Activated gamma-delta T cell (primary cell): Measurements from ENCODE around the gene ZCCHC4.
"Not testable (repeated sequence)": the region's sequence is repeated elsewhere in the genome, so short reads cannot be mapped to it uniquely, and the experiment has no call there.

Source experiments
- DNase-seq: peaks from one replicate; lab custom pipeline; 2025; lab: John Stamatoyannopoulos, UW

Gene ZCCHC4

DNA sequence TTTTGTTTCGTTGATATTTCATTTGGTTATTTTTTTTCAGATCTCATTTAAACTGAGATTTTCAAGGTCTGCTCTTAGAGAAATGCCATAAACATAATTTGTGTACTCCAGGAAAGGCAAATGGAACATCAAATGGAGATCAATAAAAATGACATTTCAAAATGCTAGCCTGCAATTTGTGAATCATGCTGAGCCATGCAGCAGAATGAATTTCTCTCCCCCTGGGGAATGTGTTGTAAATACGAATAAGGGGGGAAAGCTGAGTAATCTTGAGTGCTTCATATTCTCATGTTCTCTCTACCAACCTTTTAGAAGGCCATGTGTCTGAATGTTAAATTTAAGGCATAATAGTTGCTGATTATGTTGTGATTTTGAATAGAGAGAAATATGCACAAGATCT lies 7.8 kb downstream of the ZCCHC4 start:
- no peak for DNase-seq

DNA sequence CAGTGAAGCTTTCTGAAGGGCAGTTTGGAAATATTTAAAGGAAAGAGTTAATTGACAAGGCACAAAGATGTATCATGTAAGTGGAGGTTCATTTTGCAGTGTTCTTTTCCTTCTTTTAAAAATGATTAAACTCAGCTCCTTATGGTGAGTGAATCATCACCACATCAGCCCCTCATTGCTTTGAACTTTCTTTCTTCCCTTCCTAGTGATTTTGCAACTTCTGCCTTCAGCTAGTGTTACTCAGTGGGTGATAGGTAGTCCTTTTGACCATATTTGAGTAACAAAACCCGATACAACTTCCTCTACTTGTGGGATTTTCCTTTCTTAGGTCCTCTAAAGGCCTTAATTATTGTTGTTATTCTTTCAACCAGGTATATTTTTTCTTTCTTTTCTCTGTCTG lies 8.2 kb downstream of the ZCCHC4 start:
- no peak for DNase-seq

DNA sequence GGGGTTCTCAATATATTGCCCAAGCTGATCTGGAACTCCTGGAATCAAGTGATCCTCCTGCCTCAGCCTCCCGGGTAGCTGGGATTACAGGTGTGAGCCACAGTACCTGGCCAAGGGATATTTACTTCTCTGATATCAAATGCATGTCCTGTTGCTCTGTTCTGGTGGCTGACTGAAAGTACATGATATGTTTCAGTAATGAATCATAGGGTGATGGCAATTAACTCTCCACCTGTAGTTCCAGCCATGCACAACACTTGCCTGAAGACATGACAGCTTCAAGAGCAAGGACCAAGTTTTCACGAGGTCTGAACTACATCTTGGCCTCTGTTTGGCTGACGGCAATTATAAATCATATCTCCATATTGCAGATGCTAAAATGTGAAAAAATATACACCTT lies 9.1 kb downstream of the ZCCHC4 start:
- no peak for DNase-seq

DNA sequence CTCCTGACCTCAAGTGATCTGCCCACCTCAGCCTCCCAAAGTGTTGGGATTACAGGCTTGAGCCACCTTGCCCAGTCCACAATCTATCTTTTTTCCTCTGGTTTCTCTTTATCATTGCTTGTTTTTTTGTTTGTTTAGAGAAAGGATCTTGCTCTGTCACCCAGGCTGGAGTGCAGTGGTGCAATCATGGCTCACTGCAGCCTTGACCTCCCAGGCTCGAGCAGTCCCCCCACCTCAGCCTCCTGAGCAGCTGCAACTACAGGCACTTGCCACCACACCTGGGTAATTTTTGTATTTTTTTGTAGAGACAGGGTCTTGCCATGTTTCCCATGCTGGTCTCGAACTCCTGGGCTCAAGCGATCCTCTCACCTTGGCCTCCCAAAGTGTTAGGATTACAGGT lies 15.9 kb downstream of the ZCCHC4 start:
- DNase-seq = not testable (repeated sequence)

DNA sequence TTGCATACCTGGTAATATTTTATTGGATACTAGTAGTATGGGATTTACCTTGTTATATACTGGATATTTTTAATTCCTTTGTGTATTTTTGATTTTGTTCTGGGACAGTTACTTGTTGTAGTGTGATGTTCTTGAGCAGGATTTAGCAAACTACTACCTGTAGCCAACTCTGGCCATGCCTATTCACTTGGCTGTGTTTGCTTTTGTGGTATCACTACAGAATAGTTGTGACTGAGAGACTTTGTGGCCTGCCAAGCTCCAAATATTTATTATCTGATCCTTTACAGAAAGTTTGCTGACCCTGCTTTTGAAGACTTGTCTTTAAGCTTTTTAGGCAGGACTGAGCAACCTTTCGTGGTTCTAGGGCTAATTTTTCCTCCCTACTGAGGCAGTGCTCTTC lies 17.8 kb downstream of the ZCCHC4 start:
- DNase-seq = no peak

DNA sequence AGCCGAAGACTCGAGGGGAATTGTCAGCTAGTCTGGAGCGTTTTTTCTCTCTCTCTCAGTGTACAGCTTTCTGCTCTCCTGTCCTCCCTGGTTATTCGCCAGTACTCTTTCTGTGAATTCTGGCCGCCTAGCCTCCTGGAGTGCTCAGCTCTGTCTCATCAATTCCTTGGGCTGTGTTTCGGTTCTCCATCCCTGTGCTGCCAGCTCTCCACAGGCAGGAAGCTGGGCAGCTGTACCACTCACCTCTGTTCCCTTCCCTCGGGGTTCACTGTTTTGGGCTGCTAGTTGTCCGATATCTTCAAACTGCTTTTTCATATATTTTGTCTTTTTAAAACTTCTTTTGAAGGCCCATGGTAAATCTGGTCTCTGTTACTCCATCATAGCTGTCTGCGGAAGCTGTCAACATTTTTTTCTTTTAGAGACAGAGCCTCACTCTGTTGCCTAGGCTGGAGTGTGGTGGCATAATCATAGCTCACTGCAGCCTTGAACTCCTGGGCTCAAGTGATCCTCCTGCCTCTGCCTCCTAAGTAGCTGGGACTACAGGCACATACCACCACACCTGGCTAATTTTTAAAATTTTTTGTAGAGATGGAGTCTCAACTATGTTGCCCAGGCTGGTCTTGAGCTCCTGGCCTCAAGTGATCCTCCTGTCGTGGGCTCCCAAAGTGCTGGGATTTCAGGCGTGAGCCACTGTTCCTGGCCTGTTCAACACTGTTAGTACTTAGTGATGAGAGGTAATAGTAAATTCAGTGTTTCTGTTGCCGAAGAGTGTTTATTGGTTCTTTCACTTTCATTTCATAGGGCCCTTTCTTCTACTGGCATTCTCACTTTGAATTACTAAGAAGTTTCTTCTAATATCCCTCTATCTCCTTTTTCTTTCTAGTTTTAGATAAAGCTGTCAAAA lies 18.6 kb downstream of the ZCCHC4 start:
- no peak for DNase-seq

DNA sequence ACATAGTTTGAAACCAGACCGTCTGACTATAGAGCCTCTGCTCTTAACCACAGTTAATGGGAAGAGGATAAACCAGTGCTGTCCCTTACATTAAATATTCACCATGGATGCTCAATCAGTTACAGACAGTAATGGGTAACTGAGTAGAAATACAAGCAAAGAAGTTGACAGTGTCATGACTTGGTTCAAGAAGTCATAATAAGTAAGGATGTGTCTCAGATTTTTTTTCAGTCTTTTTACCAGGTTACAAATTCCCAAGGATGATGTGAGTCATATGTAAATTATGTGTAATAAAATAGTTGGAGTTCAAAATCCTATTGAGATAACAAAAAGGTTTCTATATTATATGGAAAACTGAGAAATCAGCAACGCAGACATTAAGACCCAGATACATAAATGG lies 31.1 kb downstream of the ZCCHC4 start:
- no peak for DNase-seq

DNA sequence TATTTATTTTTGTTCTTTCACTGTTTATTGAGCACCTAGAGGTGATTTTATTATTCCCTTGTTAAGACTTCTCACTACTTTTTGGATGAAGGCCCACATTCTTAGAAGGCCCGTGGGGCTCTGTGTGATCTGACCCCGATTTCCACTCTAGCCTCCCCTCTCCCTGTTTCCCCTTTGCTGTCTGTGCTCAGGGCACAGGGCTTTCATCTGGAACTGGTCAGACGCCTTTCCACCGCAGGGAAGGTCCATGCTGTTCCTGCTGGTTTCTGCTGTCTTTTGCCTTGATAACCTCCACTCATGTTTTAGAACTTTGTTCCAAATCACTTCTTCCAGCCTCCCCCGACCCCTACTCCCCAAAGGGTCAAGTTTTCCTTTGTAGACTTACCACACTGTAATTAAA lies 33.2 kb downstream of the ZCCHC4 start:
- no peak for DNase-seq

DNA sequence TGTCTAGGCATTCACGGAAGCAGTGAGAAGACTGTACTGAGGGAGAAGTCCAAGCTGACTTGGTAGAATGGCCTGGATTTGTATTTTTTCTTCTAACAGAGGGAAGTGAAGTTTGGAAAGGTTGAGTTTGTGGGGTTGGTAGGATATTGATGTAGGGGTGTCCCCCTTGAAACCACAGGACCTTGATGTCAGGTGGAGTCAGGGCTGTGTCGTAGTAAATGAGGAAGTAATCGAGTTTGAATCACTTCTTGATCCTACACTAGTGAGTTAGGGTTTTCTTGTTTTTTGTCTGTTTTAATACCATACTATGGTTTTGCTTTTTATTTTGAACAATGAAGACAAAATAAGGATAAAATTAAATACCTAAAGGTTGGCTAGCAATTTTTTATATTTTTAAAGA lies 34.3 kb downstream of the ZCCHC4 start:
- DNase-seq = no peak

DNA sequence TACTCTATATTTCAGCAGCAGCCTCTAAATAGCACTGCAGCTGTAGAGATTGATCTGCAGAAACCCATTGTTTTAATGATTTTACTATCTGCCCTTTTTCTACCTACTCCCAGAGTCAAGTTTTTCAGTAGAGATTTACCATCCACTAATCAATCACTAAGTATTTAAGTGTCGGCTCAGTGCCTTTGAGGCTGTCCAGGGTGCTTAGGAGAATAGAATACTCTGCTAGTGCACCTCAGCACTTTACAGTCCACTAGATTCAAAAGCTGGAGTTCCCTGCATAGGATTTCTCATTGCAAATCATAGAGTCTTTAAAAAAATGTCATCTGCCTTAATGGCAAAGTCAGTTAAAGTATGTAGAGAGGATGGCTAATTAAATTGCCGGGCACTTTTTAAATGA lies 34.9 kb downstream of the ZCCHC4 start:
- no peak for DNase-seq

DNA sequence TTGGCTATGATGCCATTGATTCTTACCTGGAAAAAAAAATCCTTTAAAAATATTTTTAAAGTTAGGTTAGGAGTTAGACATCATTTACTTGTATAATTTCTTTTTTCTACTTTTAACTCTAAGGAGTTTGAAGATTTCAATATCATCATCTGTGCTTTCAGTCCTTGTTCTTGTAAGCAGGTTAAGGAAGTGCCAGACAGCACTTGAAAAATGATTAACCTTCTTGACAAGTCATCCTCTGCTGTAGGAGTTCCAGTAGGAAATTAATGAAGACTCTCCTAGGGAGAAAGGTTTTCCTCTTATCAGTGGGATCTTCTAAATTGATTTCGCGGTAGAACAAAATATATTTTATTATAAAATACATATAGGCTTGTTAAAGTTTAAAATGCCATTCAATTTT lies 35.4 kb downstream of the ZCCHC4 start:
- no peak for DNase-seq

DNA sequence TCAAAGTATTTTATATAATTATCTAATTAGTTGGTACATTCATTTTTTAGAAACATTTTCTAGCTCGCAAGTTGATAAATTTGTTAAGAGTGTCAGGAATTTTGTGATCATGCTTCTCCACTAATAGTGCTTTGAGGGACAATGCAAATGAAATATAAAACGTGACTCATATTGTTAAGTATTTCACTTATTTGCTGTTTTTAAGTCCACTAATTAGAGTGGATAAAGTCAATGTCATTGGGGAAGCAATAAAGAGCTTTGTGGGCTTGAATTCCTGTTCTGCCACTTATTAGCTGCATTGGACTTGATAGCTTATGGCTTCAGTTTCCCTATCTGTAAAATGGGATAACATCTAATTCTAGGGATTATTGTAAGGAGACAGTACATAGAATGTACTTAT lies 38.0 kb downstream of the ZCCHC4 start:
- no peak for DNase-seq

DNA sequence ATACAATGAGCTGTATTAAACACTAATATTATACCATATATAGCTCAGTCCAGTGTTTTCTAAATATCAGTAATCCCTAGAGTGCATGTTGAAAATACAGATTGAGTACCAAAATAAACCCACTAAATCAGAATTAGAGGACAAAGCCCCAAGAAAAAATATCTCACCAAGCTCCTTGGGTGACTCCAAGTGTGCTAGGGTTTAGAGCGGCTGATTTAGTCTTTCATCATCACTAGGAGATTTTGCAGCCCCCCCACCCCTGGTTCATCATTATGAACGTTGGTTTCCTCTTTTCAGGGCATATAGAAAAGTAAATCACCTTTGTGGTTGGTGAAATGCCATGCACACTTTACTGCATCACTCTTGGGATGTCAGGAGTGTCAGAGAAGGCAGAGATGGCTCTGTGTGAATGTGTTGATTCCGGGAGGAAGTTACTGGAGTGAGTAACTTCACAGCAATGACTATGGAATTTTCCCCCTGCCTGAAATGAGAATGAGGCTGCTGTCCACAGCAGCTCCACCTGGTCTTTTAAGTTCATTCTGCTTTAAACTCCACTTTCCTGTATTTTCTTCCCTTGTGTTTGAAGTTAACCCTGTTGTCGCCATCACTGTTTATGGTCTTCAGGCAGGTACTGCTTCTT lies 39.3 kb downstream of the ZCCHC4 start:
- no peak for DNase-seq

DNA sequence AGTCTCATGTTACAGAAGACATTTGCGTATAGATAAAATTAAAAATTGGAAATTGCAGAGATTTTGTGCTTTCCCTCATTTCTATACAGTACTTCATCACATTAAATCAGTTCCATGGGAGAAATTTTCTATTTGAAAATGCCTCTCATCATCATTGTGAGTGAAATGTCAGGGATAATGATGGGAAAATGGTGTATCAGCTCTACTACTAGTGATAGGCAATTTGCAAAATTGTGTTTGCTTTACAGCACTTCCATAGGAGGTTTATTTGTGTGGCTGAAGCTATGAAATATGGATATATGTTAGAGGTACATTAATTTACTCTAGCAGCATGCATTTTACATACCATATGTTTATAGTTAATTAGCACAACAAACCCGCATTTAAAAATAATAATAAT lies 43.5 kb downstream of the ZCCHC4 start:
- no peak for DNase-seq

DNA sequence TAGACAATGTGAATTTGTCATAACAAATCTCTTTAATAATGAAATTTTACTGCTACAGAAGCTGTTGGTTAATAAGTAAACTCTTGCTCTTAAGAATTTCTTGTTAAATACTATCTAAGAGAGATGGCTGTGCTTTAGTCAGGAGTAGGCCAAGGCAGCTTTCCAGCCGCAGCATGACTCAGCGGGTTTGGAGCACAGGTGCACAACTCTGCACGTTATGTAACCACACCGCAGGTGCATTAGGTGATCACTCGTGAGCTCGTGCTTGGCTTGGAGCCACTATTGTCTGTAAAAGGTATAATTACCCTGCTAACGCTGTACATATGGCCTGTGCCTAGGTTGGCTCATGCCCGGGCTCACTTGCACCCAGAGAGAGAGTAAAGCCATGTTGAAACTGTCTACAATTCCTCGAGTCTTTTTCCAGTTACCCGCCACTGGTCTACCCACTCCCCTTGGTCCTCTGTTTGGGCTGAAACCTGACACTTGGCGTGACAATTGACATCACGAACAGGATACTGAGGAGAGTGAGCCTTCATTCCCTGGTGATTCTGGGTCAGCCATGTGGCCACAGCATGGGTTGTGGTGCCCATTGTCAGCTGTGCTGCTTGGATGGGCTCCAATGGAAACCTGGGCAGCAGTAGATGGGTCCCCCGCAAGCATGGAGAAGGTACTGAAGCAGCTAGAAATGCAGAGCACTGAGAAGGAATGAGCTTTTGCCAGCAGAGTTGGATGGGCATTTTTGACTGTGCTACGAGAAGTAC lies 46.1 kb downstream of the ZCCHC4 start:
- DNase-seq = no peak

DNA sequence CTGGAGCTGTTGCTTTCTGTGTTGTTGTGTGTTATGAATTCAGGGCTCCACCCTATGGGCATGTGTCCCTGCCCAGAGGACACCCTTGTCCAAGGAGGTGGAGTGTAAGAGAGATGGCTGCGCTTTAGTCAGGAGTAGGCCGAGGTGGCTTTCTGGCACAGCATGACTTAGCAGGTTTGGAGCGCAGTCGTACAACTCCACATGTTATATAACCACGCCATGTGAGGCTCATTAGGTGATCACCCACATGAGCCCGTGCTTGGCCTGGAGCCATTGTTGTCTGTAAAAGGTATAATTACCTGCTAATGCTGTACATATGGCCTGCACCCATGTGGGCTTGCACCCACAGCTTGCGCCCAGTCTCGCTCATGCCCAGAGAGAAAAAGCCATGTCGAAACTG lies 48.7 kb downstream of the ZCCHC4 start:
- no peak for DNase-seq

DNA sequence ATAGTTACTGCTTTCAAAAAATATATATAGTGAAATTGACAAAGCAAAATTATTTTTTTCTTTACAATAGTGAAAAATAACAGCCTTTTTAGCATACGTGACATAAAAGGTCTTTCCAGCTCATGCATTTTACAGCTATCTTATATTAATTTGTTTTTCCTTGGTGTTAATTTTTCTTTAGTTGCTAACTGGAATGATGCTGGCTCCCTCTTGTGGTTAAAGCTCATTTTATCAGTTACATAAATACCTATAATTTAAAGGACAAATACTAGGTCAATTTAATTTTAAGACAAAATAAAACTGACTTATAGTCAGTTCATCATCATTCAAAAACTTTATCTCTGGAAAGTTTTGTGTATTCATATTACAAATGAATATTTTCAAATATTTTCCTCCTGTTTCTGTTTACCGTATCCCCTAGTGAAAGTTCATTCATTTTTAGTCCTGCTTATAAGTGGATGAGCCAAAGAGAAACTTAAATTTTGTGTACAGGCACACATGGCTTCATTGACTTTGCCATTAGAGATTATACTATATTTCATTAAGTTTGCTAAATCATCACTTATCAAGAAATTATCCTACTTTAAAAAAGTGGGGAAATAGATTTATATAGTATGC lies 54.5 kb downstream of the ZCCHC4 start:
- DNase-seq = no peak

DNA sequence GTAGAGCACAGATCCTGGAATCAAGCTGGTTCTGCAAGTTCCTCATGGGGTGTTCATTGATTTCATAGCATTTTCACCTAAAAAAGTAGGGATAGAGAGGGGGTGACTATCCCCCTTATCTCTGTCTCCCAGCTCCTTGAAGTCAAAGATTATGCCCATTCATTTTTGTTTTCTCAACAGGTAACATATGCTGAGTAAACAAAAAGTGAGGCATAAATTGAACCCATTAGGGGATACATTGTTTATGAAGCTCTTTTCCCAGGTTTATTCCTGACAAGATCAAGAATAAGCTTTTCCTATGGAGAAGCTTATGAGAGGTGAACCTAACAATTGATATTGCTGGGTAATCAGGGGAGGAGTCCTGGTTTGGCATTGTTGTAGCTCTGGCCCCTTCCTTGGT lies 55.3 kb downstream of the ZCCHC4 start:
- no peak for DNase-seq

DNA sequence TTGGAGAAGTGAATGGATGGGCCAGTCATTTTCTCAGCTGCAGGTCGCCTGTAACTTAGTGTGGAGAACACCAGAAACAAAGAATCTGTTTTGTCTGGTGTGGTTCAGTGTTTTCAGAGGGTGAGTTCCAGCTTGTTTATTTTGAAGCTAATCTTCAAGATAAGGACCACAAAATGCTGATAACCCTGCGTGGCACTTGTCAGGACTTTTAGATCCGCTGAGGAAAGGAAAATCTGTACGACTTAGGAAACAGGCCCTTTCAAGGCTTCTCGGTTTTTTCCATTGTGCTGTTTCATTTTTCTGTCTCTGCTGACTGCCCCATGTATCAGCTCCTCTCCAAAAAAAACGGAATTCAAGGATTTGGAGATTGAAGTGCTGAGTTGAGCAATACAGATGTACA lies 55.7 kb downstream of the ZCCHC4 start:
- DNase-seq = no peak

DNA sequence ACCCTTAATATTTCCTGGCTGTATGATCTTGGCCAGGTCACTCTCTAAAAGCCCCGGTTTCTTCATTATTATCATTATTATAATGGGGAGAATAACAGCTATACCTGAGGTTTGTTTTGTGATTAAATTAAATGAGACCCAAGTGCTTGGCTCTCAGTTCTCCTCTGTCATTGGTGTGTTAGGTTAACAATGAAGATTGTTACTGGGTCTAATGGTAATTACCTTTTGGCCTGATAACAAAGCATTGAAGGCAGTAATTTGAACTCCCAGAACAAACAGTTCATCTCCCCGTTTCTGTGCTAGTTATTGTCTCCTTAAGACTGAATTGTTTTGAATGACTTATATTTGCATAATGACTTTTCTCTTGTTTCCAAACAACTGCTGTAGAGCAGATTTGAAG lies 57.7 kb downstream of the ZCCHC4 start:
- DNase-seq = no peak

DNA sequence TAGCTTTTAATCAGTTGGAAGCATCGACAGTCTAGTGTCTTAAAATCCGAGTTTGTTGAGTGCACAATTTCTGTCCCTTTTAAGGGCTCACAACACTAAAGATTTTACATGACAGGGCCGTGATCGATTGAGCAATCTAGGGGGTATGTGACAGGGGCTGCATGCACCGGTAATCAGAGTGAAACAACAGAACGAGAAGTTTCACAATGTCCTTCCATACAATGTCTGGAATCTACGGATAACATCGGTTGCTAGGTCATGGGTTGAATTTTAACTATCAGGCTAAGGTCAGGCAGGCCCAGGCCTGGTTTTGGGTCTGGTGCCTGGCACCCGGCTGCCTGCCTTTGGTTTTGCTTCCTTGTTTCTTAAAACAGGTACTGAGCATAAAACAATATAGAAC lies 60.0 kb downstream of the ZCCHC4 start:
- DNase-seq = not testable (repeated sequence)
